ENCODE data around the gene ZBED3. TPM values are rescaled to one million over a fixed set of nuclear protein-coding genes. Genes with fewer than 3 reads are reported as not detected.

The ZBED3 gene
- total and polyA plus RNA-seq, 9 of the 15 experiments (the other 6 are each of a cell fraction or from before 2014, with no cell fraction given), result 0.01 to 0.03 (median 0.01) TPM; not detected in 5

DNA sequence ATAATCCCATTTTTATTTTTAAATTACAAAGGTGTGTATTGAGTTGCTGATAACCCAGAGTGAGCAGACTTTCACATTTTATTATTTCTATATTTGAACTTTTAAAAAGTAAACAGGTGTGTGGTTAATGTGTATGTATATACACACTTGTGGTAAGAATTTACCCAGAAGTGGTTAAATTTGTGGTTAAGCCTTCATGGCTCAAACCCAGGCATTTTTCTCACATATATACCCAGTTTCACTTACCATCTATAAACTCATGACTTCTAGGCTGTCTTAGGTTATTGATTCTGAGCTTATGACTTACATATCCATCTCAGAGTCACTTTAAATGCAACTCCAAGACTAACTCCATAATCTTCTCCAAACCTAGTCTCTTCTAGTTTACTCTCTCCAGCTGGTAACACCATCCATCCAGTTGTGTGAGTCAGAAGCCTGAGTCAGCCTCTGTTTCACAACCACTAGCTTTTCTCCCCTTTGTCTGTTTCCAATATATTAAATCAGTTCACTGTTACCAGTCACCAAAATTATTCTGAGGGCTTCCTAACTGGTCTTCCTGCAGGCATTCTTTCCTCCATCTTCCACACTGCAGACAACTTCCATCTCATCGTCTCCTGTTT lies 20.2 kb downstream of the ZBED3 start:
- no peaks in the 10 kb centered on the region for H4K20me1 ChIP-seq (replicated peaks; ENCODE audit: control insufficient read depth, insufficient read depth, low read length)
- no peak overlapping the region for H3K27ac ChIP-seq (ENCODE audit: extremely low read depth, low read depth, low read length)
- H3K4me2 ChIP-seq (ENCODE audit: insufficient read depth, low read length), result no peak overlapping the region
- in situ Hi-C loops (cut with MboI) (no loop called here), intact Hi-C loops (cut with micrococcal nuclease) (no loop called here)
- H3K9me3 ChIP-seq (replicated peaks; ENCODE audit: control insufficient read depth, insufficient read depth, low read depth, low read length), result no peaks in the 10 kb centered on the region
- BruUV-seq (replicated peaks), result no TSS peak
- no peak overlapping the region for H3K4me3 ChIP-seq
- no peaks in the 10 kb centered on the region for H3K27me3 ChIP-seq (ENCODE audit: control insufficient read depth in 2 of 2, insufficient read depth in 2 of 2, low read length in 2 of 2)
- peaks cover 27% of the 10 kb centered on the region; the same call in 2 of the 3 replicates for H3K36me3 ChIP-seq (ENCODE audit: control insufficient read depth, insufficient read depth, low read length)
- 88% methylated on average over 1 of the region's 1 CpG for WGBS (ENCODE audit: insufficient coverage, low coverage, missing lambda C conversion rate)
- TF ChIP-seq, protein P1, sequence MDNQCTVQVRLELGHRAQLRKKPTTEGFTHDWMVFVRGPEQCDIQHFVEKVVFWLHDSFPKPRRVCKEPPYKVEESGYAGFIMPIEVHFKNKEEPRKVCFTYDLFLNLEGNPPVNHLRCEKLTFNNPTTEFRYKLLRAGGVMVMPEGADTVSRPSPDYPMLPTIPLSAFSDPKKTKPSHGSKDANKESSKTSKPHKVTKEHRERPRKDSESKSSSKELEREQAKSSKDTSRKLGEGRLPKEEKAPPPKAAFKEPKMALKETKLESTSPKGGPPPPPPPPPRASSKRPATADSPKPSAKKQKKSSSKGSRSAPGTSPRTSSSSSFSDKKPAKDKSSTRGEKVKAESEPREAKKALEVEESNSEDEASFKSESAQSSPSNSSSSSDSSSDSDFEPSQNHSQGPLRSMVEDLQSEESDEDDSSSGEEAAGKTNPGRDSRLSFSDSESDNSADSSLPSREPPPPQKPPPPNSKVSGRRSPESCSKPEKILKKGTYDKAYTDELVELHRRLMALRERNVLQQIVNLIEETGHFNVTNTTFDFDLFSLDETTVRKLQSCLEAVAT (IDR thresholded peaks at IDR 0.05), result no peak
- TF ChIP-seq RBM39 (optimal IDR thresholded peaks at IDR 0.05; ENCODE audit: low read depth, low read length) (no peak), ZNF239 (CRISPR knock-in tag; IDR thresholded peaks at IDR 0.05) (no peak), POLR3A (IDR thresholded peaks at IDR 0.05; ENCODE audit: borderline replicate concordance, extremely low read depth, insufficient read depth, insufficient read length) (no peak), ARID1B (IDR thresholded peaks at IDR 0.05) (no peak), NFIC (IDR thresholded peaks at IDR 0.05) (no peak), SMARCB1 (IDR thresholded peaks at IDR 0.05; ENCODE audit: insufficient read length, low read depth) (no peak), KHSRP (IDR thresholded peaks at IDR 0.05) (no peak), ZNF174 (CRISPR knock-in tag; IDR thresholded peaks at IDR 0.05) (no peak), ZNF24 (IDR thresholded peaks at IDR 0.05) (no peak), NCOA4 (IDR thresholded peaks at IDR 0.05; ENCODE audit: partially characterized antibody) (no peak), ZNF668 (CRISPR knock-in tag; IDR thresholded peaks at IDR 0.05) (no peak), ESRRB (CRISPR knock-in tag; IDR thresholded peaks at IDR 0.05; ENCODE audit: borderline replicate concordance) (no peak)
- no peaks in the 10 kb centered on the region for H3K9me1 ChIP-seq (ENCODE audit: control insufficient read depth, insufficient read depth, low read length)
- DNase-seq (ENCODE audit: extremely low read depth in 1 of 4, low spot score in 3 of 4), result no peak
- no peak overlapping the region for H3K9ac ChIP-seq (ENCODE audit: insufficient read depth in 1 of 2, low read depth in 2 of 2, low read length in 2 of 2)
- no peak overlapping the region for H2AFZ ChIP-seq (ENCODE audit: low read depth, low read length)
- CTCF ChIA-PET (ENCODE audit: low intra/inter-chr PET ratio), result no interaction called here
- H3K4me1 ChIP-seq (replicated peaks in 1 of 2; ENCODE audit: control insufficient read depth in 2 of 2, insufficient read depth in 2 of 2, low read length in 2 of 2), result no peaks in the 10 kb centered on the region
- POLR2A ChIA-PET, result interaction anchor here (1.0 kb wide), 1 partner anchor 10 kb away, joined by 3 read pairs; no protein-coding TSS in a partner anchor
- ATAC-seq, result no peak
- no peak for FAIRE-seq
- peaks cover 2% of the 10 kb centered on the region; the same call in 1 of the 3 replicates for H3K79me2 ChIP-seq (ENCODE audit: control insufficient read depth, insufficient read depth, low read length)

Data from K562 (cell line).